GM04503 (cell line): ENCODE measurements around the gene RRP12.
"Not testable (repeated sequence)": the region's sequence is repeated elsewhere in the genome, so short reads cannot be mapped to it uniquely, and the experiment has no call there.

ENCODE experiments used
- DNase-seq: peaks from one replicate; pipeline ENCODE4 v3.0.0-alpha.2; 2012; ENCODE audit warnings: low read depth

The RRP12 gene, protein sequence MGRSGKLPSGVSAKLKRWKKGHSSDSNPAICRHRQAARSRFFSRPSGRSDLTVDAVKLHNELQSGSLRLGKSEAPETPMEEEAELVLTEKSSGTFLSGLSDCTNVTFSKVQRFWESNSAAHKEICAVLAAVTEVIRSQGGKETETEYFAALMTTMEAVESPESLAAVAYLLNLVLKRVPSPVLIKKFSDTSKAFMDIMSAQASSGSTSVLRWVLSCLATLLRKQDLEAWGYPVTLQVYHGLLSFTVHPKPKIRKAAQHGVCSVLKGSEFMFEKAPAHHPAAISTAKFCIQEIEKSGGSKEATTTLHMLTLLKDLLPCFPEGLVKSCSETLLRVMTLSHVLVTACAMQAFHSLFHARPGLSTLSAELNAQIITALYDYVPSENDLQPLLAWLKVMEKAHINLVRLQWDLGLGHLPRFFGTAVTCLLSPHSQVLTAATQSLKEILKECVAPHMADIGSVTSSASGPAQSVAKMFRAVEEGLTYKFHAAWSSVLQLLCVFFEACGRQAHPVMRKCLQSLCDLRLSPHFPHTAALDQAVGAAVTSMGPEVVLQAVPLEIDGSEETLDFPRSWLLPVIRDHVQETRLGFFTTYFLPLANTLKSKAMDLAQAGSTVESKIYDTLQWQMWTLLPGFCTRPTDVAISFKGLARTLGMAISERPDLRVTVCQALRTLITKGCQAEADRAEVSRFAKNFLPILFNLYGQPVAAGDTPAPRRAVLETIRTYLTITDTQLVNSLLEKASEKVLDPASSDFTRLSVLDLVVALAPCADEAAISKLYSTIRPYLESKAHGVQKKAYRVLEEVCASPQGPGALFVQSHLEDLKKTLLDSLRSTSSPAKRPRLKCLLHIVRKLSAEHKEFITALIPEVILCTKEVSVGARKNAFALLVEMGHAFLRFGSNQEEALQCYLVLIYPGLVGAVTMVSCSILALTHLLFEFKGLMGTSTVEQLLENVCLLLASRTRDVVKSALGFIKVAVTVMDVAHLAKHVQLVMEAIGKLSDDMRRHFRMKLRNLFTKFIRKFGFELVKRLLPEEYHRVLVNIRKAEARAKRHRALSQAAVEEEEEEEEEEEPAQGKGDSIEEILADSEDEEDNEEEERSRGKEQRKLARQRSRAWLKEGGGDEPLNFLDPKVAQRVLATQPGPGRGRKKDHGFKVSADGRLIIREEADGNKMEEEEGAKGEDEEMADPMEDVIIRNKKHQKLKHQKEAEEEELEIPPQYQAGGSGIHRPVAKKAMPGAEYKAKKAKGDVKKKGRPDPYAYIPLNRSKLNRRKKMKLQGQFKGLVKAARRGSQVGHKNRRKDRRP (N-terminal part only)

DNA sequence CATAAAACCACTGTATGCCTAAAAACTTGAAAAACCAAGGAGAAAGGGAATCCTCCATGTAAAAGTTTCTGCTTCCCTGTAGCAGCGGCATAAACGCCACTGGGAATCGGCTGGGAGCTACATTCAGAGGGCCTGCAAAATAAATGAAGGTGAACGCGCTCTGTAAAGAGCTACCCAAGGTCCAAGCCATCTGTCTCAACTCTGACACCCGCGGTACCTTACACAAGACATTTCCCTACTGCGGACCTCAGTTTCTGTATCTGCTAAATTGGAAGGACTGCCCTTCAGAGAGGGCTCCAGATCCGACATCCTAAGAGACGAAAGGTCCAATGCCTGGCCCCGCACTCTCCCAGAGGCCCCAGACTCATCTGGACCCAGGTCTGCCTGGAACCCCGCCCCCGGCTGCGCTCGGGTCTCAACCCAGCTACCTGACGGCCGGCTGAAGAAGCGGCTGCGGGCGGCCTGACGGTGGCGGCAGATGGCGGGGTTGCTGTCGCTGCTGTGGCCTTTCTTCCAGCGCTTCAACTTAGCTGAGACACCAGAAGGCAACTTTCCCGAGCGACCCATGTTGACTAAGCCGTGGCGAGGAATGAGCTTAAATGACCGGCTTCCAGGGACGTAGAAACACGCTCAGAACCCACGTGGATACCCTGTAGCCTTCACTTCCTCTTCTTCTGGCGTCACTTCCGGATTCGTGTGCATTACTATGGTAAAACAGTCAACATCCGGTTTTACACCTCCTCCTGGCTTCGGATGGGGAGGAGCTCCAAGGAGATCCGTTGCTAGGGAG is at the start of gene RRP12:
Gene RRP12, minus strand, starts transcription at position 676 of the 790 bp plus-strand sequence. Its CDS starts 109 bp downstream, at position 567.
- peak; percentile 96 for DNase-seq

DNA sequence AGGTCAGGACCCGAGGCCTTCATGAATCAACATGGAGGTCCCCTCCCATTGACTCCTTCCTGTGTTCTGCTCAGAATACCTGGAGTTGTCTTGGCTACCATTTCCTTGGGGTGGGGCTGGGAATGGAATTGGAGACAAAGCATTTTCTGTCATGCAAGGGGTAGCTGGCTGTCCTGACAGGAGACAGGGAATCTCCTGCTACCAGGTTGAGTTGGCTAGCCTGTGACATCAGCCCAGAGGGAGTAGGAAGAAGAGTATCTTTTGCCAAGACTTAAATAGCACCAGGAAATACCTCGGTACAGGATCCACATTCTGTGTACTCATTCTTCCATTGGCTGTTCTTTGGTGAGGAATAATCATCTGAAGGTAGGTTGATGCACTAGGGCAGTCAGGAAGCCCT is 49.7 kb upstream of the RRP12 start:
- no peak for DNase-seq

DNA sequence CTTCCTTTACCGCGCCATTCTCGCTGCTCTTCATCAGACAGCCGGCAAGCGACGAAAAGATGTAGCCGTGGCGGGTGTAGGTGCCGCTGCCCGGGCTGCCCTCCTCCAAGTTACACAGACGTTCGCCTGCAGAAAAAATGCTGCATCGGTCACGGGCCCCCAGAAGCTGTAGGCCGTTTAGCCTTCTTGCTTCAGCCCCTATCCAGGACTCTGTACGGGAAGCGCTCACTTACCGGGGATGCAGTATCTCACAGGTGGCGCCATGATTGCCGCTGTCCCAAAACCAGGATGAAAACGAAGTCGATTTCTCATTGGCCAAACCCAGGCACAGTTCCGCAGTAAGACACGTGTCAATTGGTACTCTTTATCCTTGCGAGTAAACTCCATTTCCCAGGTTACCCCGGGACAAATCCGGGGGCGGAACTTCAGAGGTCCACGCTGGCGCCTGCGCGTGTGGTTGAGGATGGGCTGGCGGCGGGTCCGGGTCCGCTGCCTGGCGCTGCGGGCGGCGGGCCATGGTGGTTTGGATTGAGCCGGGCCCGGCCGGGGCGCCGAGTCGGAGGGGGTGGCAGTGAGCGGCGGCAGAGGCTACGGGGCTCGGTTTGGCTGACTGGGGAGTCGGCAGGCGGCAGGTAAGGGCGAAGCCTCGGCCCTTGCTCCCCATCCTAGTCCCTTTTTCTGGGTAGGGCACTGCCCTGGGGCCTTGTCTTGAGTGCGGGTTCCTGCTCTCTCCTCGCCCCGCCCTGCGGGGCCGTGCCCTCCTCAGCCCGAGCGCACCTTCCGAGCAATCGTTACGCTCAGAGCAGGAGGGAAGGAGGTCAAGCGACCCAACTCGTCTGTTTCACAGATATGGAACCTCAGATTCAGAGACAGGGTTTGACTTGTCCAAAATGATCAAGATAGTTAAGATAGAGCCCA is 44.8 kb upstream of the RRP12 start, which contains the start of the genes EXOSC1 and ZDHHC16:
Gene EXOSC1, minus strand, starts transcription at position 285 of the 918 bp plus-strand sequence. Its CDS starts 21 bp downstream, at position 264.
Gene ZDHHC16, plus strand, starts transcription at position 454 of the 918 bp plus-strand sequence. CDS start 5,501 bp downstream, outside the sequence.
- peak; percentile 91 for DNase-seq

DNA sequence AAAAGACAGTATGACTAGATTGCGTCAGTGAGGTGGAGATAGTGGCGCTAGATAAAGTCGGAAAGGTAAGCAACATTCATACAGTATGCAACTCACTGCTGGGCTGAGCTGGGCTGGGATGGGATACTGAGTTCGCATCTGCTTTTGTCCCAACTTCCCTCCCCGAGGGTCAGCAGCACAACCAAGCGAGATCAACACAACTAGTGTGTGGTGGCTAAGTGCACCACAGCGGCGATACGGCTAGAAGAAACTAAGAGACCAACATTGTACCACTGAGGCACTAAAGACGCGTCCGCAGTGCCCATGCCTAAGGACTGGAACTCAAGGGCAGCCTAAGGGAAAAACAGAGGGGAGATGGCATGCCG is 44.2 kb upstream of the RRP12 start:
- DNase-seq: no peak

DNA sequence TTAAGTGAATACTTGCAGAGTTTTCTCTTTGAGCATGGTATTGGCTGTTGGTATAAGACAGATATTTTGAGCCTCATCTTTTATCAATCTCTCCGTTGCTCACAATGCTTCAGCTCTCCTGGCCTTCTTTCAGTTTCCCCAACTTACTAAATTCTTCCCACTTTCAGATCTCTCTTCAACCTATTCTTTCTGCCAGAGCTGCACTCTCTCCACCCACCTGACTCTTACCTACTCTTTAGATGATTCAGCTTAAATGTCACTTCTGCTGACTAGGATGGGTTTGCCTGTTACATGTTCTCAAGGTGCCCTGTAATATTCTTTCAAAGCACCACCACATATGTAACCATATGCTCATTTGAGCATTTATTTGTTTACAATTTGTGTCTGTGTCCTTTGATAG is 43.1 kb upstream of the RRP12 start:
- DNase-seq: no peak

DNA sequence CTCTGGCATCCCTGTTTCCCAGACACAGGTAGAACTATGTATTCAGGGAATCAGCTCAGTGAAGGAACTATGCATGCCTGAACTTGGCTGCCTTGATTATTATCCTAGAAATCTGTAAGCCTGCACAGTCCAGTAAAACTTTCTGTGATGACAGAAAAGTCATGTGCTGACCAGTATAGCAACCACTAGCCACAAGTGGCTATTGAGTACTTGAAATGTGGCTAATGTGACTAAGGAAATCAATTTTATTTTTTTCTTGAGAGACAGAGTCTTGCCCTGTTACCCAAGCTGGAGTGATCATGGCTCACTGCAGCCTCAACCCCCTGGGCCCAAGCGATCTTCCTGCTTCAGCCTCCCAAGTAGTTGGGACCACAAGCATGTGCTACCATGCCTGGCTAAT is 41.1 kb upstream of the RRP12 start:
- DNase-seq: no peak

DNA sequence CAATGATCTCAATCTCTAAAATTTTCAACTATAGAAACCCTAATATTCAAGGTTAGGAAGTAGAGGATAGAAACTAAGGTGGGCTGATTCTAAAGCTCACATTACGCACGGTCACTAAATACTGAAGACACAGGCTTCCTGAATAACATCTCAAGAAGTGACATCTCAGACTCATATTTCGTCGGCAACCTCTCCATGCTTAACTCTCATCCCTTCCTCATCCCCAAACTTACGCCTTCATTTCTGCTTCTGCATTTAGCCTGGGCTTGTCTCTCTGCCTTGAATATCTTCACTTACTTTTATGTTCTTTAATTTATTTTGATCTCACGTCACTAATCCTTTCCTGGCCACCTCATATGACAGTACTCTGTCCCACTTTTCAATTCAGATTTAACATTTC is 34.1 kb upstream of the RRP12 start:
- no peak for DNase-seq

DNA sequence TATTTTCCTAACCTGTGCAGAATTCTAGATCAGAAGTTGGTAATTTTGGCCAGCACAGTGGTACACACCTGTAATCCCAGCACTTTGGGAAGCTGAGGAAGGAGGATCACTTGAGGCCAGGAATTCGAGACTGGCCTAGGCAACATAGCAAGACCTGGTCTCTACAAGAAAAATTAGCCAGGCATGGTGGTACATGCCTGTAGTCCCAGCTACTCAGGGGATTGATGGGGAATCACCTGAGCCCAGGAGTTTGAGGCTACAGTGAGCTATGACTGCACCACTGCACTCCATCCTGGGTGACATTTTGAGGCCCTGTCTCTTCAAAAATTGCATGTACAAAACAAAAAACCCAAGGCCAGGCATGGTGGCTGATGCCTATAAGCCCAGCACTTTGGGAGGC is 33.4 kb upstream of the RRP12 start:
- DNase-seq: no peak

DNA sequence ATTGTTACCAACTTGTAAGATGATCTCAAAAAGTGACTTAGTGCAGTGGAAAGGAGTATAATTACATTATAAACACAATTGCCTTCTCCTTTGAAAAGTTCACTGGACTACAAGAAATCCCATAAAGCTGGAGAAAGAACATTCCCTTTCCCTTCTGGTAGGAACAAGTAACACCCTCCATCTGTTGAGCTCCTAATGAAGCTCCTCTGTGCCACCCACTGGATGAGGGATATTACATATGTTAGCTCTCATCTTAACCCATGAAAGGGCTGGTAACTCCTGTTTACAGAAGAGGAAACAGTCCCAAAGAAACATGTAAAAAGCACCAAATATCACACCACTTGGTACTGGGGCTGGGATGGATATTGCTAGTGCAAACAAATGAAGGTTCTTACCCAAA is 32.9 kb upstream of the RRP12 start:
- no peak for DNase-seq

DNA sequence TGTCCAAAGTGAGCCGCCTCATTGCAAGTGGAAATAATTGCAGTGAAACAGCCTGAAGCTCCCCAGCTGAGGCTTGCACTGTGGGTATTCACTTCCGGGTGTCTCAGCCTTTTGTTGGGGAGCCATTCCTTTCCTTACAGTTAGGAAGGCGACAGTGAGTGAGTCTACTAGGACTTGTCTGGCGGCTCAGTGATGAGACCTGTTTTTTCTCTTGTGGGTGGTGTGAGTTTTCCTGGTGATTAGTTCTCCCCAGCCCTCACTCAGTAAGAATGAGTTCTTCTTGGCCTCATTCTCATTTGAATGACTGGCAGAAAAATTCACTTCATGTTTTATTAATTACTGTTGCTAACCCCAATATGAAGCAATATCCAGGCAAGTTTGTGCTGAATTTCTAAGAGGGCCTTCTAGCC is 27.4 kb upstream of the RRP12 start:
- DNase-seq: peak; percentile 30

DNA sequence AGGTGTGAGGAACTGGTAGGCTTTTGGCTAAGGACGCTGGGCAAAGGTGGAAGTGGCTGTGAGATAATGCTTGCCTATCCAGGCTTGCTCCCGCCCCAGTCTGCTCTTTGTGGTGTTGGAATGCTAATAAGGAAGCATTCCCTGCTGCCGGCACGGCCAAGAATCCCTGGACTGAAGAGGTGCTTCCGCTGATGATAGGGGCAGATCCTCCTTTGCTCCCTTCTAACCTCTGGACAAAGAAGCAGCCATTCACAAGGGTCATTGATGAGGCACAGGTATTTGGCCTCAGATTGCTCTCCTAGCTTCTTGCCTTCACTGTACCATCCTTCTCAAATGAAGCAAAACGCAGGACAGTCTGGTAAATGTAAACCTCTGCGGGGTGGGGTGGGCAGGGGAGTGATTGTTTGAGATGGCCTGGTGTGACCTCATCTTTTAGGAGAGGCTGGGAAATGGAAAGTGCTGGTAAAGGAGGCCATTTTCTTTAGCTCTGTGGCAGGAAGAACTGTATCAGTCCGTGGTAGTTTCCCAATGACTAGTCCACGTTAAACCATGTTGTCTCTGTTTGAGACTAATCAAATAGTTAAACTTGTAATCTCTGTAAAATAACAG is 26.5 kb upstream of the RRP12 start:
- DNase-seq: no peak

DNA sequence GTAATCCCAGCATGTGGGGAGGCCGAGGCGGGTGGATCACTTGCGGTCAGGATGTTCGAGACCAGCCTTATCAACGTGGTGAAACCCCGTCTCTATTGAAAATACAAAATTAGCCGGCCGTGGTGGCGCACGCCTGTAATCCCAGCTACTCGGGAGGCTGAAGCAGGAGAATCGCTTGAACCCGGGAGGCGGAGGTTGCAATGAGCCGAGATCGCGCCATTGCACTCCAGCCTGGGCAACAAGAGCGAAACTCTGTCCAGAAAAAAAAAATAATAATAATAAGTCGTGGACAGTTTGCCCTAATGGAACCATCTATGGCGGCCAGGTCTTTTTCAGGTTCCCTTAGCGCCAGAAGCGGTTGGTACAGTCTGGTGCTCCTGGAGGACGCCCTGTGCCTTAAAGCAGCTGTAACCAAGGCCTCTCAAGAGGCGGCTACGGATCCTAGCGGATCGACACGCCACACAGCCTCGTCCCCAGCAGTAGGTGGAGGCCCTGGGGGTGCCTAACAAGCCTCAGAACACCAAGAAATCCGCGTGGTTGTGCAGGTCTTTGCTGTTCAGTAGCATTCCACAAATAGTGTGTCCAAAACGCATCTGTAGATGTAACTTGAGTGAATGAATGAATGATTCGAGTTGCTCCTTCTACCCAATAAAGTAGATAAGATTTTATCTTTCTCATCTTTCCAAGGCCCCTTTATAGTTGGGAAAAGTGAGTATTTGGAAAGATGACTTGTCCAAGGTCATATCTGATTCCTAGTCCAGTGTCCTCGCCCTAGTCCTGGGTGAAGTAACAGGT is 25.8 kb upstream of the RRP12 start:
- DNase-seq: no peak

DNA sequence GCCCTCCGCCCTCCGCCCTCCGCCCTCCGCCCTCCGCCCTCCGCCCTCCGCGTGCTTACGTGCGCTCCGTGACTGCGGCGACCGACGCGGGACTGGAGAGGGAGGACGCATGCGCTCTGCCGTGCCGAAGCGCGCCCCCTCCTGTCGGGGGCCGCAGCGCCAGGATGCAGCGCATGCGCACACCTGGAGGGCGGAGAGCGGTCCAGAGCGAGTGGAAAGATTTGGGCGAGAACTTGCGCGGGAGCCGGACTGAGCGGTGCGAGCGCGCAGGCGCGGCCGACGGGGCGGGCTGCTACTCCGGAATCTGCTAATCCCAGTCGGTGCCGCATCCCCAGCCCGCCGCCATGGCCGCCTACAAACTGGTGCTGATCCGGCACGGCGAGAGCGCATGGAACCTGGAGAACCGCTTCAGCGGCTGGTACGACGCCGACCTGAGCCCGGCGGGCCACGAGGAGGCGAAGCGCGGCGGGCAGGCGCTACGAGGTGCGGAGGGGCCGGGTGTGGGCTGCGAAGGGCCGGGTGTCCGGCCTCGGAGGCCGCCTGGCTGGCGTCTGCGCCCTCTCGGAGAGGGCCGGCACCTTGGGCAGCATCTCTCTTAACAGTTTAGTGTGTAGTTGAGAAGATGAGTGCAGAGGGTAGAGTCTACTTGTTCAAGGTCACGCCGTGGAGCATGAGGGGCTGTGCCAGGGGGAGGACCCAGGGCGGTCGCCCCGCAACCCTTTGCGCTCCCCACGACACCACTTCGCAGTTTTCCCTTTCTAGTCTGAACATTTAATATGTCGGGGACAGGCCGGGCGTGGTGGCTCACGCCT is 25.0 kb upstream of the RRP12 start, which contains the start of gene PGAM1:
Gene PGAM1, plus strand, starts transcription at position 228 of the 812 bp plus-strand sequence. Its CDS starts 117 bp downstream, at position 345.
- peak; percentile 75 for DNase-seq

DNA sequence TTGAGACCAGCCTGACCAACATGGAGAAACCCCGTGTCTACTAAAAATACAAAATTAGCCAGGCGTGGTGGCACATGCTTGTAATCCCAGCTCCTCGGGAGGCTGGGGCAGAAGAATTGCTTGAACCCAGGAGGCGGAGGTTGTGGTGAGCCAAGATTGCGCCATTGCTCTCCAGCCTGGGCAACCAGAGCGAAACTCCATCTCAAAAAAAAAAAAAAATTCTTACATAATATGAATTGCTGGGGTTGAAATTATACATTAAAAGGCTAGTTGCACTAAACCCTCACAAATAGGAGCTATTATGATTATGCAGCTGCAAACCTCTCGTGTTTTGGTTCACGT is 22.6 kb upstream of the RRP12 start:
- not testable (repeated sequence) for DNase-seq

DNA sequence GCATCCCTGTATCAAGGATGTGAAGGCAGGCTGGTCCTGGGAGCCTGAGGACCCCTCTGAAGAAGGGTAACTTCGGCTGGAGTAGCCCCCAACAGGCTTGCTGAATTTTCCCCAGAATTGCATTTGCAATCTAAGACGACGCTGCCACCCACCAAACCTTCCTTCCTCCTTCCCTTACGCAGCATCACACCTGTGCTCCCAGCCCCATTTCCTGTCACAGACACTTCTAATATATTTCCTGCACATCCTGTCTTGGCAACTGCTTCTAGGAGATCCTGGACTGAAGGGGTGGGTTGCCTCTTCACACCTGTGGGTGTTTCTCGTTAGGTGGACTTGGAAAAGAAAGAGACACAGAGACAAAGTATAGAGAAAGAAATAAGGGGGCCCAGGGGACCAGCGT is 15.4 kb upstream of the RRP12 start:
- DNase-seq: no peak

DNA sequence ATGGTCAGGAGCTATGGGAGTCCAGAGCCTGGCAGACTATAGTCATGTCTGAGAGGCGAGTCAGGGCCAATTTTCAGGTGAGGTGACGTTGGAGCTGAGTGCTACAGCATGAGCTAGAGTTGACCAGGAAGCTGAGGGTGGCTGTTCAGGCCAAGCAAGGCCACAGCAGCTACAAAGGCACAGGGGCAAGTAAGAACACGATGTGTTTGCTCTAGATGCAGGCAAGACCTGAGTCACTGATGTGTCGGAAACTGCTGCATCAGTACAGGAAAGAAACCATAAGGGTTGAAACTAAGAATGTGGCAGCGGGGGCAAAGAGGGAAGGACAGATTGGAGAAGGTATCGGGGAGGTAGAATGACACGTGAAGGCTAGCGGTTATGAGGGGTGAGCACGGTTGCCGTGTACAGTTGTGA is 11.8 kb upstream of the RRP12 start:
- DNase-seq: no peak

DNA sequence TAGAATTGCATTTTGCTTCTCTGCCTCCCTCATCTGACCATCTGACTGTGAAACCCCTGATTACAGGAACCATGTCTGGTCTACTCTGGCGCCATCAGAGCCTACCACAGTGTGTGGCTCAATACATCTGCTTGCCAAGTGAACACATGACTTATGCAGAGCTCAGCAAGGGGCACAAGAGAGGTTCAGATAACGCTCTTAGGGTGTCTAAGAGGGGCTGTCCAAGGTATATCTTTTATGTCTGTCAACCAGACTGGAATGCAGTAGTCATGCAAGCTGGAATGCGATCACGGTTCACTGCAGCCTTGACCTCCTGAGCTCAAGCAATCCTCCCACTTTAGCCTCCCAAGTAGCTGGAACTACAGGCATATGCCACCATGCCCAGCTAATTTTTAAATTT is 10.3 kb upstream of the RRP12 start:
- no peak for DNase-seq

DNA sequence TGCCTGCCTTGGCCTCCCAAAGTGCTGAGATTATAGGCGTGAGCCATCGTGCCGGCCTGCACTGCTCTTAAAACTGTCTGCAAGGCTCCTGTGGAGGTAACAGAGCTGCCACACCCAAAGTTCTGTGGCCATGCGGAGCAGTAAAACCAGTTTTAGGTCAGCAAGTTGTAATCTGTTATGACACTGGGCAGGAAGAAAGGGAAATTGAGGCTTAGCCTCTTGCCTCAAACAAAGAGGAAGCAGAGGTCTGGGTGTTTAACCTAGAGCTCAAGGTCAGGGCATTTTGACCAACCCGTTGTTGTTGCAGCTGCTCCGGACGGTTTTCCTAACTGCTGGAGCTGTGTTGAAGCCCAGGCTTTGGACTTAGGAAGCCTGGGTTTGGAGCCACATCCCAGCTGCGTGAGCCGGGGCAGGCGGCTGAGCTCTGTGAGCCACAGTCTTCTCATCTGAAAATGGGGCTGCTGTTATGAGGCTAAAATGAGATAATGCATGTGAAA is 7.4 kb upstream of the RRP12 start:
- DNase-seq: no peak
